ENCODE measurements around the gene PIP4P1.
"Not testable (repeated sequence)": the region's sequence is repeated elsewhere in the genome, so short reads cannot be mapped to it uniquely, and the experiment has no call there.

Gene PIP4P1

DNA sequence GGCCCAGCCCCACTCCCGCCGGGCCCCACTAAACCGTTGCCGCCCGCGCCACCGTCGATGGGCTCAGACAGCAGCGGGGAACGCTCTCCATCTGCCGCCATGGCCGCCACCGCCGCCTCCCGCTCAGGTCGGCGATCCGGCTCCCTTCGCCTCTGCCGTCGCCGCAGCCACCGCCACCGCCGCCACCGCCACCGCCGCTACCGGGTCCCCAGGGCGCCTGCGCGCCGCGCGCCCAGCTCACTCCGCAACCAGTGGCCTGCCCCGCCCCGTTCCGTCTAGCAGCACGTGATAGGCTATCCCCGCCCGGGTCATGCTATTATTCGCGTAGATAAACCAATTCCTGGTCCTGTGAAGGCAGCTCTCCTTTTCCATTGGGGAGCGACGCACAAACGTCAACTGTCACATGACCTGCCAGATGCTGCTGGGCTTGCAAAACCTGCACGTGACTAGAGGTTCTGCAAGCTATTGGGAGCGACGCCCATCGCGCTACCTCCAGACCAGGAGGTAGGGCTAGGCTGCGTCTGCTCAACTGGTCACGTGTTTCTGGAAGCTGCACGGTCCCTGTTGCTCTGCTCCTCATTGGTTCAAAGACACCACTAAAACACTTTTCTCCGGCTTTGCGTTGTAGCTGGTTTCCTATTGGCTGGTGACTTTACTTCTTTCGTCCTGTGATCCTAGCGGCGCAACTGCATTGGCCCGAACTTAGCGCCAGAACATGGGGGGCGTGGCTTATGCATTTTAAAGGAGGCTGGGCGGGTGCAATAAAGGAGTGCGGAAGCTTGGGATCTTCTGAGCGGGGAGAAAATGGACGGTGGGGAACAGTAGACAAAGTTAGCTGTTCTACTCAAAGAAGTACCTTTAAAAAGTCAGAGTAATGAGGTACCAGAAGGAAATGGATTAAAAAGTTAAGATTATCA, at the start of gene PIP4P1:
PIP4P1 (minus strand) TSS at position 210 of the 917 bp plus-strand sequence; CDS start at position 101, 109 bp downstream.
- DNase-seq (ENCODE audit: low read depth): peak; percentile 100

GRCh38 chr14:20508367-20508766, 47.1 kb upstream of the PIP4P1 start:
- no peak for DNase-seq (ENCODE audit: low read depth)

DNA sequence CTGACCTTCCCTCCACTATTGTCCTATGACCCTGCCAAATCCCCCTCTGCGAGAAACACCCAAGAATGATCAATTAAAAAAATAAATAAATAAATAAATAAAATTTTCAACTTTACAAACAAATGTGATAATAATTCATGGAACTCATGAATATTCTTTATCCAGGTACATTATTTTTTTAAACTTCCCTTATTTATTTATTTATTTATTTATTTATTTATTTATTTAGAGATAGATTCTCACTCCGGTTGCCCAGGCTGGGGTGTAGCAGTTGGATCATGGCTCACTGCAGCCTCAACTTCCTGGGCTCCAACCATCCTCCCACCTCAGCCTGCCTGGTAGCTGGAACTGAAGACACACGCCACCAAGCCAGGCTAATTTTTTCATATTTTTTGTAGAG, 46.3 kb upstream of the PIP4P1 start:
- DNase-seq (ENCODE audit: low read depth): not testable (repeated sequence)

DNA sequence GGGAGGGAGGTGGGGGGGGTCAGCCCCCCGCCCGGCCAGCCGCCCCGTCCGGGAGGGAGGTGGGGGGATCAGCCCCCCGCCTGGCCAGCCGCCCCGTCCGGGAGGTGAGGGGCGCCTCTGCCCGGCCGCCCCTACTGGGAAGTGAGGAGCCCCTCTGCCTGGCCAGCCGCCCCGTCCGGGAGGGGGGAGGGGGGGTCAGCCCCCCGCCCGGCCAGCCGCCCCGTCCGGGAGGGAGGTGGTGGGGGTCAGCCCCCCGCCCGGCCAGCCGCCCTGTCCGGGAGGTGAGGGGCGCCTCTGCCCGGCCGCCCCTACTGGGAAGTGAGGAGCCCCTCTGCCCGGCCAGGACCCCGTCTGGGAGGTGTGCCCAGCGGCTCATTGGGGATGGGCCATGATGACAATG, 45.5 kb upstream of the PIP4P1 start:
- DNase-seq (ENCODE audit: low read depth): not testable (repeated sequence)

GRCh38 chr14:20506276-20506675, 45.0 kb upstream of the PIP4P1 start:
- not testable (repeated sequence) for DNase-seq (ENCODE audit: low read depth)

DNA sequence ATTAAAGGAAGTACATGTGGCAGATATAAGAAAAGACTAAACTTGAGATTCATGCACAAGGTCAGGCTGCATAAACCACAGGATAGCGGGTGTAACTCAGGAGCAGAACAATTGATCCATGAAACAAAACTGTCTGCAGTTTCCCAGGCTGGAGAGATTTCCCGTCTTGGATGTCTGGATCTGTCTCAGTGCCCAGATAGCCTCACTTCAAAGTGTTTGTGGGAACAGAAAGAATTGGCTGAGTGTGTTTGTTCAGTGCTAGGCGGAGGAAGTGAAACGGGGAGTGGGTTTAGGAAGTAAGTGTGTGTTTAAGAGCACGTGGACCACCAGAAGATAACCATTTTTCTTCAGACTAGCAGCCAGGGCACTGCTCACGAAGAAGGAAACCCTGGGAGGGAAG, 42.7 kb upstream of the PIP4P1 start:
- DNase-seq (ENCODE audit: low read depth): no peak

DNA sequence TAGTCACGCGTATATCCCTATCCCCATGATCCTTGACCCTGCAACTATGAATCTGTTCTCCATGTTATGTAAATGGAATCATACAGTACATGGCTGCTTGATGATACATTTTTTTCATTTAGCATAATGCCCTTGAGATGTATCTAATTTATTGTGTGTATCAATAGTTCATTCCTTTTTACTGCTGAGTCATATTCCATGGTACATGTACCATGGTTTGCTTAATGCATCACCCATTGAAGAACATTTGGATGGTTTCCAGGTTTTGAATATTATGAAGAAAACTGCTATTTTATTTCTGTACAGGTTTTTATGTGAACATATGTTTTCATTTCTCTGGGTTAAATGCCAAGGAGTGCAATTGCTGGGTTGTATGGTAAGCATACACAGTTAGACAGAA, 40.1 kb upstream of the PIP4P1 start:
- DNase-seq (ENCODE audit: low read depth): no peak

- DNase-seq (ENCODE audit: low read depth): no peak
Observed at GRCh38 chr14:20499881-20500280, 38.6 kb upstream of the PIP4P1 start.

GRCh38 chr14:20499108-20499507, 37.9 kb upstream of the PIP4P1 start:
- DNase-seq (ENCODE audit: low read depth): no peak

- no peak for DNase-seq (ENCODE audit: low read depth)
Observed at GRCh38 chr14:20498622-20499021, 37.4 kb upstream of the PIP4P1 start.

DNA sequence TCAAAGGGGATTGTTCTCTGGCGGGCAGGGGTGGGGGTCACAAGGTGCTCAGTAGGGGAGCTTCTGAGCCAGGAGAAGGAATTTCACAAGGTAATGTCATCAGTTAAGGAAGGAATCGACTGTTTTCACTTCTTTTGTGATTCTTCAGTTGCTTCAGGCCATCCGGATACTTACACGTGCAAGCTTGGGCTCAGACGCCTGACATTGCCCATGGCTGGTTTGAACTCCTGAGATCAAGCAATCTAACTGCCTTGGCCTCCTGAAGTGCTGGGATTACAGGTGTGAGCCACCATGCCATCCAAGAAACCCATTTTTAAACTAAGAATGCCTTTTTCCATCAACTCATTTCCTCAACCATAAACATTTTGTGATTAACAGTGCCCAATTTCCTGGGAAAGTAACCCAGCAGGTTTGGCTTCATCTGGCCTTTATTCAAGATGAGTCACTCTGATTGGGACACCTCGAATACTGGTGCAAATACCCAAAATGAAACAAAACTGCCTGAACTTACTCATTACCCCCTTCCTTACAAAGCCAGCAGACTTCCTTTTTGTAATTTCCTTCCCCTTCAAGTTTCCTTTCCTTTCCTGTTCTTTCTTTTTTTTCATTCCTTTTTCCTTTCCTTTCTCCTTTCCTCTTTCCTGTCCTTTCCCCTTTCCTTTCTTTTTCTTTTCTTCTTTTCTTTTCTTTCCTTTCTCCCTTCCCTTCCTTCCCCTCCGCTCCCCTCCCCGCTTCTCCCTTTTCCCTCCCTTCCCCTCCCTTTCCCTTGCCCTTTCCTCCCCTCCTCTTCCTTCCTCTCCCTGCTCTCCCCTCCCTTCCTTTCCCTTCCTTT, 33.9 kb upstream of the PIP4P1 start:
- no peak for DNase-seq (ENCODE audit: low read depth)

DNA sequence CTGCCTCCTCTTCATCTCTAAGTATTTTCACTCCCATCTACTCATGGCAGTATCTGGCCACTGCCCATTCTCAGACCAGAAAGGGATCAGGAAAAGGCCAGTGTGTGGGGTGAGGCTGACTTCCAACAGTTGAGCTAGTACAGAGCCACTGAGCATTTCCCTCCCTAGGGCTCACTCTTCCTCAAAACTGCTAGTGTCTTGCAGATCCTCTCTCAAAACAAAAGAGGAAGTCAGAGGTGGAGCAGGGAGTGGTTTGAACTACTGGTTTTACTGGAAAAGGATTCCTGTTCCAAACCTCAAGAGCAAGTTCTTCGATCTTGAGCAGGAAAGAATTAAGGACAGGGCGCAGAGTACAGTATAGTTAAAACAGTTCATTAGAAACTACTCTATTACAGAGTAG, 32.4 kb upstream of the PIP4P1 start:
- DNase-seq (ENCODE audit: low read depth): no peak

DNA sequence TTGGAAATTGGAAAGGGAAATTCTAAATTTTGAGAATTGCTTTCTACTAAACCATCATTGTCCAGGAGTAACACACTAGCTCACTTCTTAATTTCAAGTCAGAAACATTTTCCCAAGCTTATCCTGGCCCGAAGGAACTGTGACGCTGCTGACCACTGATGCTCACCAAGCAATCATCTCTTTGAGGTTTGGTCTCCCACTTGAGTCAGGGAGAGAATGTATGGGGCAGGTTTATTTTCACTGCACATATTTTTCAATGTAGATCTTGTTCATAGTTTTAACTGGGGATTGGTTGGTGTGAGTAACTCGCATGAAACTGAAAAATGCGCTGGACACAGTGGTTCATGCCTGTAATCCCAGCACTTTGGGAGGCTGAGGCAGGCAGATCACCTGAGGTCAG, 31.3 kb upstream of the PIP4P1 start:
- no peak for DNase-seq (ENCODE audit: low read depth)

DNA sequence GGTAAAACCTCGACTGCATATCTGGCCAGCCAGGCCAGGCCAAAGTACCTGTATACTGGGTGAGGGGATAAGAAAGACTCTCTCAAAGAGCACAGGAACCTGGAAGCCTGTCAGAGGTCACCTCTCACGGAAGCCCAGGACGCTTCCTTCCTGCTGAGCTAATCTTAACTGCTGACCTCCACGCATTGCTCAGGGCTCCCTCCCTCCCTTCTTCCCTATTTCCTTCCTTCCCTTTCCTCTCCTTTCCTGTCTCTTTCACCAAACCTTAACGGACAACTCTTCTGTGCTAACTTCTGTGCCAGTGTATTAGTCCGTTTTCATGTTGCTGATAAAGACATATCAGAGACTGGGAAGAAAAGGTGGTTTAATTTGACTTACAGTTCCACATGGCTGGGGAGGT, 29.3 kb upstream of the PIP4P1 start:
- no peak for DNase-seq (ENCODE audit: low read depth)

GRCh38 chr14:20489093-20489994, 28.1 kb upstream of the PIP4P1 start:
- no peak for DNase-seq (ENCODE audit: low read depth)

DNA sequence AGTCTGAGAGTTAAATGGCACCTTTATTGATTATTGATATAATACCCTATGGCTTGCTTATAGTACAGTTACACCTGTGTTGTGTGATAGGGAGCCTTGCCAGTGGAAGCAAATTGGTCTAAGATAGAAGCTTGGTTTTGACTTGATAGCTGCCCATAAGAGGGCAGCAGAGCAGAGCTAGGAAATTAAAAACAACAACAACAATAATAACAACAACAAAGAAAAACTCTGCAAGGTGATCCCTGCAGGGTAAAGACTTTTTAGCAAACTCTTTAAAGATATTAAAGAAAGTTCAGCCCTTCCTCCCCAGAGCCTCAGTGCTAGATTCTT, 26.1 kb upstream of the PIP4P1 start:
- DNase-seq (ENCODE audit: low read depth): no peak

DNA sequence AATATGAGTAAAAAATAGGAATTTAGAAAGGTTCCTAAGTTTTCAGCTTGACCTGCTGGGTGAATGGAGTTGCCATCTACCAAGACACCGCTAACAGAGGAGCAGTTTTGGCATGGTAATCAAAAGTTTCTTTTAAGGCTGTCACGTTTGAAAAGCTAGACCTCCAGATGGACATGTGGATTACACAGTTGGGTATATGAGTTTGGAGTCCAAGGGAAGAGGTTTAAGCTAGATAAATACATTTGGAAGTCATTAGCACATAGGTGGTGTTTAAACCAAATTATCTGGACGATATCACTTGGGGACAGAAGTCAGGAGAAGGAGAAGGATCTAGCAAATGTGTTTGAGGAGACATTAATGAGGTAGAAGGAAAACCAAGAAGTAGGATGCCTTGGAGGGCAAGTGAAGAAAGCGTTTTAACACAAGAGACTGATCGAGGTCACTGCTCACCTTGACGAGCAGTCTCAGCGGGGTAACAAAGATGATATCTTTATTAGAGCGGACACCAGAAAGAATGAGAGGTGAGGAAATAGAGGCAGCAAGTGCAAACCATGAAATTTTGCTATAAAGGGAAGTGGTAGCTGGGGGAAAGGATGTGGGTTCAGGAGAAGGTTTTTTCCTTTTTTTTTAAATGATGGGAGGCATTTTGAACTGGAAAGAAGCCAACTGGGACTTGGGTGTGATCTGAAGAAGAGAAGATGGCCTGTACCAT, 25.6 kb upstream of the PIP4P1 start:
- no peak for DNase-seq (ENCODE audit: low read depth)

DNA sequence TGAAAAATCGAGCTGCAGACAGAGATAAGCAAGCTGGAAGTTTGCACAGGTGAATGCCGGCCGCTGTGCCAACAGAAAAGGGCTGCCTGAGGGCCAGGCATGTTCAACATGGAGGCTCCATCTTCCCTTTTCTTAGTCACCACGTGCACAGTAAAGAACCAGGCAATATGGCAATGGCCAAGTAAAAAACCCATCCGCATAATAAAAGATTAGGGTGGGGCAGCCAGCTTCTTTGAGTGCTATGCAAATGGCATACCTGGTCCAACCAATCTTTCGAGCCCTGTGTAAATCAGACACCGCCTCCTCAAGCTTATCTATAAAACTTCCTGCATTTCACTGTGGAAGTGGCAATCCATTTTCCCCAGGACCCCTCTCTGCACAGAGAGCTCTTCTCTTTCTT, 24.7 kb upstream of the PIP4P1 start:
- DNase-seq (ENCODE audit: low read depth): no peak

GRCh38 chr14:20482382-20482781, 21.1 kb upstream of the PIP4P1 start:
- no peak for DNase-seq (ENCODE audit: low read depth)

GRCh38 chr14:20478894-20479293, 17.7 kb upstream of the PIP4P1 start:
- no peak for DNase-seq (ENCODE audit: low read depth)

DNA sequence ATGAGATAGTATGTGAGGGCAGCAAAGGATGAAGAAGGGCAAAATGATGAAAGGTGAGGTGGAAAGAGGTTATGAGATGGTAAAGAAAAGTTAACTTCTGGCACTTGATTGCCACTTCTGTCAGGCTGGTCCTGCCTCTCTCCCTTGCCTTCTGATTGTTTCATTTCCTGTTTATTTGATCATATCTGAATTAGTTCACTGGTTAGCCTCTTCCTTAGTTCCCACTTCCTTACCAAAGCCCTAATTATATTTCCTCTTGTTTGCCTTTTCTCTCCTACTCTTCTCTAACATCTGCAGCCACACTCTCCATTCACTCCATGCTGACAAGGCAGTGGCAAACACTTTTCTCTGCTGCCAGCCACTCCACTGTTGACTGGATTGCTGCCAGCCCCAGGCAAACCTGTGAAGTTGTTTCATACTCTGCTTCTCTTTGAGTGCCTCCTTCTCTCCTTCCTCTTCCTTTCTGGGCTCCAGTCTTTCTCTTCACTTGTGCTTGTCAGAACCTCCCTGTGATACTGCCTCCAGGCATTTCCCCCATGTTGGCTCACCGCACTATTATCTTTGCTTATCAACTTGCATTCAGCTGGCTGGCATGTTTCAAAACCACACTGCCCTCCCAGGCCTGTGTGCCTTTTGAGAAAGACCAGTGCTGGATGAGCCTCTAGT, 16.1 kb upstream of the PIP4P1 start:
- no peak for DNase-seq (ENCODE audit: low read depth)
